ENCODE results near the gene TRMT1. TPM values are rescaled to one million over a fixed set of nuclear protein-coding genes. Genes with fewer than 3 reads are reported as not detected.

Gene TRMT1
- total RNA-seq, 1 experiment from 2014 or later = 63.2 TPM

DNA sequence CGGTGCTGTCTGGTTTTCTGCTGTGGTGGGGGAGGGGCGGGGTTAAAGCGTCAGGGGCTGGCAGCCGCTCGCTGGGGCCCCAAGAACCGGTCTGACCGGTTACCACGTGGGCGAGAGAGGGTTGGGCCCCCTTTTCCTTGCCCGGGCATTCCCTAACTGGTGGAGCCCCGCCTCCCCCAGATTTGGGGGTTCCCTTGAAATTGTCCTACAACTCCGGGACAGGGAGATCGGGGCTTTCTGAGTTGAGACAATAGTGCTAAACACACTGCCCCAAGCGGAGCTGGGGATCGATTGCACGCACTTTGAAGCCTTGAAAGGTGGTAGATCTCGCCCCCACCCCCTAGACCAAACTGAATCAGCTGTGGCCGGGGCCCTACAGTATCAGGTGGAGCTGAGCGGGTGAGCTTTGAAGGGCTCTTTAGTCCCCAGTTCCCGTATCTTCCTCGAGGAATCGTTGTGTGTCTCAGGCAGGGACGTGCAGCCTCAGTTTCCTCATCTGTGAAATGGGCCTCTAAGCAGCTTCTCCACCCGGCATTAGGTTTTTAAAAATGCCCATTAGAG lies 38.5 kb upstream of the TRMT1 start:
- peak; percentile 69 for DNase-seq (ENCODE audit: unreplicated experiment)
- intact Hi-C loops (cut with micrococcal nuclease) = loop anchor here (1.0 to 10.0 kb wide), 3 partner anchors 8 to 80 kb away; no protein-coding TSS in a partner anchor
- no peaks in the 10 kb centered on the region for H3K4me1 Mint-ChIP-seq (ENCODE audit: insufficient read depth, unreplicated experiment)
- no TSS peak for BruUV-seq (replicated peaks)
- TF ChIP-seq, protein P1, sequence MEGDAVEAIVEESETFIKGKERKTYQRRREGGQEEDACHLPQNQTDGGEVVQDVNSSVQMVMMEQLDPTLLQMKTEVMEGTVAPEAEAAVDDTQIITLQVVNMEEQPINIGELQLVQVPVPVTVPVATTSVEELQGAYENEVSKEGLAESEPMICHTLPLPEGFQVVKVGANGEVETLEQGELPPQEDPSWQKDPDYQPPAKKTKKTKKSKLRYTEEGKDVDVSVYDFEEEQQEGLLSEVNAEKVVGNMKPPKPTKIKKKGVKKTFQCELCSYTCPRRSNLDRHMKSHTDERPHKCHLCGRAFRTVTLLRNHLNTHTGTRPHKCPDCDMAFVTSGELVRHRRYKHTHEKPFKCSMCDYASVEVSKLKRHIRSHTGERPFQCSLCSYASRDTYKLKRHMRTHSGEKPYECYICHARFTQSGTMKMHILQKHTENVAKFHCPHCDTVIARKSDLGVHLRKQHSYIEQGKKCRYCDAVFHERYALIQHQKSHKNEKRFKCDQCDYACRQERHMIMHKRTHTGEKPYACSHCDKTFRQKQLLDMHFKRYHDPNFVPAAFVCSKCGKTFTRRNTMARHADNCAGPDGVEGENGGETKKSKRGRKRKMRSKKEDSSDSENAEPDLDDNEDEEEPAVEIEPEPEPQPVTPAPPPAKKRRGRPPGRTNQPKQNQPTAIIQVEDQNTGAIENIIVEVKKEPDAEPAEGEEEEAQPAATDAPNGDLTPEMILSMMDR (IDR thresholded peaks at IDR 0.05; ENCODE audit: unreplicated experiment) = no peak
- H3K27me3 Mint-ChIP-seq (ENCODE audit: insufficient read depth, unreplicated experiment) = no peaks in the 10 kb centered on the region
- peak overlapping the region; percentile 82 for H3K4me3 Mint-ChIP-seq (ENCODE audit: unreplicated experiment)
- H3K36me3 Mint-ChIP-seq (ENCODE audit: insufficient read depth, unreplicated experiment) = peaks cover 46% of the 10 kb centered on the region
- H3K27ac Mint-ChIP-seq (ENCODE audit: low read depth, unreplicated experiment) = peak overlapping the region; percentile 92
- ChIA-PET CTCF (interaction anchor here (0.5 to 1.1 kb wide), 5 partner anchors 14 to 365 kb away, joined by 3 to 5 read pairs (median 3); no protein-coding TSS in a partner anchor), POLR2A (interaction anchor here (0.6 to 2.5 kb wide), 14 partner anchors 10 to 1363 kb away, joined by 3 to 84 read pairs (median 4); partner anchors contain the start of genes ADGRE5, DNAJB1, NACC1 and TRMT1)
- H3K9me3 Mint-ChIP-seq (ENCODE audit: unreplicated experiment) = no peaks in the 10 kb centered on the region

DNA sequence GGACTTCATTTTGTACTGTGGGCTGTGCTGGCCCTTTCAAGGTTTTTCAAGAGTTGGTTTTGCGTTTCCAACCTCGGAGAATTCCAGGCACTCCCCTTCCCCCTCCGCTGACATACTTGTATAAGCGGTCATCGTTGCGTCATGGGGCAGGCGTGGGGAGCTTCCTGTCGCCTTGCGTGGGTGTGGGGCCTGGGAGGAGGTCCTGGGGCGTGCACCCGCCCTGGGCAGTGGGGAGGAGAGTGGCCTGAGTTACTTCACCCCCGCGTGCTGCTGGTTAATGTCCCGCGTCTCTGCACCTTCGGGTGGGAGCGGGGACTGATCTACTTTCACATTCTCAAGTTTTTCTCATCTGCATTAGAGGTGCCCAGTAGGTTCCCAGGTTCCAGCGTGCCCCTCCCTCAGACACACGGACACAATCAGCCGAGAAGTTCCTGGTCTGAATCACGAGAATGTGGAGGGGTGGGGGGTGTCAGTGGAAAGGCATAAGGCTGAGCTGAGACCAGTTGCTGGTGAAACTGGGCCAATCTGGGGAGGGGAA lies 37.8 kb upstream of the TRMT1 start:
- TF ChIP-seq, protein P1 (IDR thresholded peaks at IDR 0.05; ENCODE audit: unreplicated experiment) = no peak
- peak overlapping the region; percentile 92 for H3K27ac Mint-ChIP-seq (ENCODE audit: low read depth, unreplicated experiment)
- intact Hi-C loops (cut with micrococcal nuclease) = loop anchor here (1.0 to 10.0 kb wide), 2 partner anchors 40 to 80 kb away; no protein-coding TSS in a partner anchor
- H3K27me3 Mint-ChIP-seq (ENCODE audit: insufficient read depth, unreplicated experiment) = no peaks in the 10 kb centered on the region
- POLR2A ChIA-PET = interaction anchor here (0.5 to 2.5 kb wide), 14 partner anchors 11 to 1227 kb away, joined by 3 to 84 read pairs (median 4); partner anchors contain the start of genes ADGRE5 and NACC1
- H3K4me1 Mint-ChIP-seq (ENCODE audit: insufficient read depth, unreplicated experiment) = peaks cover 3% of the 10 kb centered on the region
- H3K36me3 Mint-ChIP-seq (ENCODE audit: insufficient read depth, unreplicated experiment) = peaks cover 53% of the 10 kb centered on the region
- CTCF ChIA-PET = interaction anchor here (0.6 to 0.7 kb wide), 2 partner anchors 199 to 364 kb away, joined by 3 read pairs; no protein-coding TSS in a partner anchor
- no TSS peak for BruUV-seq (replicated peaks)
- DNase-seq (ENCODE audit: unreplicated experiment) = peak; percentile 88
- H3K4me3 Mint-ChIP-seq (ENCODE audit: unreplicated experiment) = peak overlapping the region; percentile 82
- no peaks in the 10 kb centered on the region for H3K9me3 Mint-ChIP-seq (ENCODE audit: unreplicated experiment)

DNA sequence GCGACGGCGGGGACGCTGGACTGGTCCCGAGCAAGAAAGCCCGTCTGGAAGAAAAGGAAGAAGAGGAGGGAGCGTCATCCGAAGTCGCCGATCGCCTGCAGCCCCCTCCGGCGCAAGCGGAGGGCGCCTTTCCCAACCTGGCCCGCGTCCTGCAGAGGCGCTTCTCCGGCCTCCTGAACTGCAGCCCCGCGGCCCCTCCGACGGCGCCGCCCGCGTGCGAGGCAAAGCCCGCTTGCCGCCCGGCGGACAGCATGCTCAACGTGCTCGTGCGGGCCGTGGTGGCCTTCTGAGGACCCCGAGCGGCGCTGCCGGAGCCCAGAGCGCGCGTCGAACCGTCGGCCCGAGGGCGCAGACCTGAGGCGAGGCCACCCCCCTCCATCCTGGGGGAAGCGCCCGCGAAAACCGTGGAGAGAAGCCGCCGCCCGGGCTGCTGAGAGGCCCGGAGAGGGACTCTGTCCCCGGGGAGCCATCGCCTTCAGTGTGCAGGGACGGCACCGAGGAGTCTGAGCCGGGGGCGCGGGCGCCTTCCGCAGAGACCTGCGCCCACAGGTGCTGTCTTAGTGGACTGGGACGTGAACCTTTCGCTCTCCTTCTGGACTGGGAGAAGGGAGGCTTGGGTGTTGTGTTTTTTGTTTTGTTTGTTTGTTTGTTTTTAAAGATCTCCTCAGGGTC lies 37.2 kb upstream of the TRMT1 start:
- H3K27me3 Mint-ChIP-seq (ENCODE audit: insufficient read depth, unreplicated experiment) = no peaks in the 10 kb centered on the region
- intact Hi-C loops (cut with micrococcal nuclease) = loop anchor here (1.0 to 10.0 kb wide), 3 partner anchors 14 to 81 kb away; no protein-coding TSS in a partner anchor
- peak; percentile 29 for DNase-seq (ENCODE audit: unreplicated experiment)
- peak overlapping the region; percentile 82 for H3K4me3 Mint-ChIP-seq (ENCODE audit: unreplicated experiment)
- BruUV-seq (replicated peaks) = TSS peak; percentile 44
- H3K27ac Mint-ChIP-seq (ENCODE audit: low read depth, unreplicated experiment) = peak overlapping the region; percentile 92
- CTCF ChIA-PET = interaction anchor here (1.4 kb wide), 1 partner anchor 9 kb away, joined by 5 read pairs; no protein-coding TSS in a partner anchor
- no peaks in the 10 kb centered on the region for H3K9me3 Mint-ChIP-seq (ENCODE audit: unreplicated experiment)
- peaks cover 55% of the 10 kb centered on the region for H3K36me3 Mint-ChIP-seq (ENCODE audit: insufficient read depth, unreplicated experiment)
- TF ChIP-seq, protein P1 (IDR thresholded peaks at IDR 0.05; ENCODE audit: unreplicated experiment) = no peak
- peaks cover 7% of the 10 kb centered on the region for H3K4me1 Mint-ChIP-seq (ENCODE audit: insufficient read depth, unreplicated experiment)
- POLR2A ChIA-PET = interaction anchor here (0.5 to 2.5 kb wide), 15 partner anchors 12 to 983 kb away, joined by 3 to 101 read pairs (median 7); partner anchors contain the start of genes JUNB, NACC1 and TRMT1

Data from MCF 10A (cell line).